ENCODE data around the gene BUD31.

BUD31 gene

GRCh38 chr7:99460651-99461050 lies 51.9 kb downstream of the BUD31 start:
- TF ChIP-seq CTCF (IDR thresholded peaks at IDR 0.05): no peak
- no peak for TF ChIP-seq ZFX (IDR thresholded peaks at IDR 0.05; ENCODE audit: borderline replicate concordance)
- H3K27ac ChIP-seq: peak overlapping the region; percentile 98

GRCh38 chr7:99461221-99461620 lies 52.5 kb downstream of the BUD31 start:
- TF ChIP-seq ZFX (IDR thresholded peaks at IDR 0.05; ENCODE audit: borderline replicate concordance) (no peak), CTCF (IDR thresholded peaks at IDR 0.05) (no peak; the same call in 1 of the 2 replicates)
- peak overlapping the region; percentile 98 for H3K27ac ChIP-seq

GRCh38 chr7:99465421-99465768 lies 56.6 kb downstream of the BUD31 start:
- H3K27ac ChIP-seq: peak overlapping the region; percentile 98
- TF ChIP-seq ZFX (IDR thresholded peaks at IDR 0.05; ENCODE audit: borderline replicate concordance): no peak
- TF ChIP-seq CTCF (IDR thresholded peaks at IDR 0.05): no peak

GRCh38 chr7:99468336-99468918 lies 59.7 kb downstream of the BUD31 start:
- TF ChIP-seq CTCF (IDR thresholded peaks at IDR 0.05) (no peak), ZFX (IDR thresholded peaks at IDR 0.05; ENCODE audit: borderline replicate concordance) (no peak)
- H3K27ac ChIP-seq: peak overlapping the region; percentile 98
